Measurements from ENCODE around the gene KMT2B. TPM values are rescaled to one million over a fixed set of nuclear protein-coding genes. Genes with fewer than 3 reads are reported as not detected.

Gene KMT2B
- total and polyA plus RNA-seq, 9 of the 15 experiments (the other 6 are each of a cell fraction or from before 2014, with no cell fraction given): 0.63 to 43.9 (median 8.1) TPM

- H3K27me3 ChIP-seq (ENCODE audit: control insufficient read depth in 2 of 2, insufficient read depth in 2 of 2, low read length in 2 of 2): no peaks in the 10 kb centered on the region
- H3K79me2 ChIP-seq (ENCODE audit: control insufficient read depth, insufficient read depth, low read length): peaks cover 3% of the 10 kb centered on the region
- H4K20me1 ChIP-seq (replicated peaks; ENCODE audit: control insufficient read depth, insufficient read depth, low read length): no peaks in the 10 kb centered on the region
- no peak overlapping the region for H3K4me3 ChIP-seq
- TF ChIP-seq SPI1 (IDR thresholded peaks at IDR 0.05; ENCODE audit: borderline replicate concordance, low read depth, low read length) (peak; percentile 52; the same call in 1 of the 2 replicates), ZNF280B (CRISPR knock-in tag; IDR thresholded peaks at IDR 0.05) (no peak)
- H3K9me3 ChIP-seq (replicated peaks; ENCODE audit: control insufficient read depth, insufficient read depth, low read depth, low read length): no peaks in the 10 kb centered on the region; the same call in 1 of the 2 replicates
- CTCF ChIA-PET (ENCODE audit: low intra/inter-chr PET ratio): no interaction called here
- 85% methylated on average over 15 of the region's 17 CpGs for WGBS (ENCODE audit: insufficient coverage, low coverage, missing lambda C conversion rate)
- no TSS peak for BruUV-seq (replicated peaks)
- FAIRE-seq: no peak
- H2AFZ ChIP-seq (ENCODE audit: low read depth, low read length): no peak overlapping the region
- peaks cover 0 to 21% of the 10 kb centered on the region in 2 experiments; a peak in 2 of 5 replicates for H3K4me1 ChIP-seq (replicated peaks in 1 of 2; ENCODE audit: control insufficient read depth in 2 of 2, insufficient read depth in 2 of 2, low read length in 2 of 2)
- H3K4me2 ChIP-seq (ENCODE audit: insufficient read depth, low read length): no peak overlapping the region
- intact Hi-C loops (cut with micrococcal nuclease): no loop called here
- DNase-seq (ENCODE audit: extremely low read depth in 1 of 4, low spot score in 3 of 4): no peak
- peaks cover 56% of the 10 kb centered on the region; the same call in 2 of the 3 replicates for H3K36me3 ChIP-seq (ENCODE audit: control insufficient read depth, insufficient read depth, low read length)
- H3K27ac ChIP-seq (ENCODE audit: extremely low read depth, low read depth, low read length): no peak overlapping the region
- no peak for ATAC-seq
- no peaks in the 10 kb centered on the region for H3K9me1 ChIP-seq (ENCODE audit: control insufficient read depth, insufficient read depth, low read length)
- in situ Hi-C loops (cut with MboI): no loop called here
- 0 out of 4 replicates have a peak overlapping the region, but pooled peaks of 1 of the 2 experiments have one; percentile 33 for H3K9ac ChIP-seq (ENCODE audit: insufficient read depth in 1 of 2, low read depth in 2 of 2, low read length in 2 of 2)
- POLR2A ChIA-PET: interaction anchor here (0.7 to 1.2 kb wide), 2 partner anchors 10 to 14 kb away, joined by 3 to 4 read pairs; no protein-coding TSS in a partner anchor
Observed at GRCh38 chr19:35764432-35765315, 46.9 kb downstream of the KMT2B start.

All from K562 (cell line).